T47D (cell line): ENCODE measurements around the gene USH1C.
A peak's percentile ranks its signal among the peaks of the same experiment; 100 is the strongest.

Experiments
- DNase-seq, 2 experiments: peaks; one replicate each; pipeline versions ENCODE4 v3.0.0 to v3.0.0-alpha.2; 2011 to 2012; ENCODE audit warnings: low read depth in 1 of 2, low spot score in 1 of 2
- JUND ChIP-seq: IDR thresholded peaks from 2 replicates; pipeline ENCODE4 v1.6.1; 2012; ENCODE audit warnings: low read depth
- in situ Hi-C: cut with HindIII; loops from 2 replicates; pipeline ENCODE4 v1.10.0; 2016; ENCODE audit warnings: low sequenced_read_pairs, low pct_unique_long_range_greater_than_20kb

USH1C gene

GRCh38 chr11:17538054-17538453, 6.2 kb downstream of the USH1C start:
- no peak for DNase-seq
- TF ChIP-seq JUND, result no peak
- in situ Hi-C loops, result no loop called here

GRCh38 chr11:17537261-17537660, 7.0 kb downstream of the USH1C start:
- TF ChIP-seq JUND, result no peak
- DNase-seq, result no peak
- in situ Hi-C loops, result no loop called here

- in situ Hi-C loops, result no loop called here
- no peak for TF ChIP-seq JUND
- DNase-seq, result no peak
Measured at GRCh38 chr11:17535488-17535887, 8.7 kb downstream of the USH1C start.

- in situ Hi-C loops, result no loop called here
- TF ChIP-seq JUND, result no peak
- no peak for DNase-seq
Measured at GRCh38 chr11:17533778-17534415, 10.3 kb downstream of the USH1C start.

GRCh38 chr11:17533341-17533740, 10.9 kb downstream of the USH1C start:
- no peak for DNase-seq
- in situ Hi-C loops, result no loop called here
- no peak for TF ChIP-seq JUND

- TF ChIP-seq JUND, result no peak
- no peak for DNase-seq
- in situ Hi-C loops, result no loop called here
Measured at GRCh38 chr11:17532784-17533183, 11.4 kb downstream of the USH1C start.

- DNase-seq, result no peak
- in situ Hi-C loops, result no loop called here
- TF ChIP-seq JUND, result no peak
Measured at GRCh38 chr11:17531636-17532113, 12.5 kb downstream of the USH1C start.

- DNase-seq, result no peak
Measured at GRCh38 chr11:17531071-17531600, 13.1 kb downstream of the USH1C start.

GRCh38 chr11:17529844-17530185, 14.4 kb downstream of the USH1C start:
- in situ Hi-C loops, result no loop called here
- no peak for TF ChIP-seq JUND

More at GRCh38 chr11:17531071-17531600, 13.1 kb downstream of the USH1C start:
- no peak for TF ChIP-seq JUND
- in situ Hi-C loops, result no loop called here

GRCh38 chr11:17528906-17529843, 15.0 kb downstream of the USH1C start:
- in situ Hi-C loops, result no loop called here
- no peak for DNase-seq
- TF ChIP-seq JUND, result no peak

More at GRCh38 chr11:17529844-17530185, 14.4 kb downstream of the USH1C start:
- no peak for DNase-seq

- peak; percentile 39 to 46 for DNase-seq
- no peak for TF ChIP-seq JUND
- in situ Hi-C loops, result no loop called here
Measured at GRCh38 chr11:17528181-17528691, 16.0 kb downstream of the USH1C start.

GRCh38 chr11:17527628-17527995, 16.6 kb downstream of the USH1C start:
- DNase-seq, result no peak
- in situ Hi-C loops, result no loop called here
- TF ChIP-seq JUND, result no peak
